ENCODE measurements around the gene WIPF1.

GRCh38 chr2:174524527-174524926 lies 73.1 kb downstream of the WIPF1 start:
- TF ChIP-seq CTCF (IDR thresholded peaks at IDR 0.05; ENCODE audit: extremely low read depth in 1 of 2, insufficient read depth in 1 of 2, low read depth in 1 of 2, low read length in 2 of 2) (no peak), EZH2 (IDR thresholded peaks at IDR 0.05; ENCODE audit: borderline replicate concordance, low read depth, low read length, severe bottlenecking) (no peak), POLR2A (IDR thresholded peaks at IDR 0.05; ENCODE audit: low read depth, low read length) (no peak), JUN (IDR thresholded peaks at IDR 0.05; ENCODE audit: borderline replicate concordance, insufficient read depth, insufficient read length, low read depth) (no peak), MYC (IDR thresholded peaks at IDR 0.05; ENCODE audit: low read depth, low read length) (no peak), MAX (IDR thresholded peaks at IDR 0.05; ENCODE audit: insufficient read depth, insufficient read length) (no peak), POLR2AphosphoS5 (IDR thresholded peaks at IDR 0.05; ENCODE audit: insufficient read depth, low read depth, low read length) (no peak)

All from endothelial cell of umbilical vein (primary cell).